Body of pancreas (tissue), 4 donors: ENCODE results near the gene ICE1.

Experiments used
- CTCF ChIP-seq, 7 experiments: fragments of 450-650 bp in 4 of 7; fragments of 200-600 bp in 3 of 7; sonication (generic) in 3 of 7; IDR thresholded peaks; one replicate each; pipeline ENCODE4 v1.5.1; 2016 to 2019; ENCODE audit warnings: antibody characterized with exemption in 7 of 7
- POLR2A ChIP-seq, 3 donors: fragments of 450-650 bp; IDR thresholded peaks; one replicate each; pipeline ENCODE4 v1.6.1; 2016; ENCODE audit warnings: antibody characterized with exemption in 3 of 3, mild to moderate bottlenecking in 2 of 3

GRCh38 chr5:5403741-5404140, 18.7 kb upstream of the ICE1 start:
- TF ChIP-seq CTCF (IDR thresholded peaks at IDR 0.05) (no peak), POLR2A (IDR thresholded peaks at IDR 0.05) (no peak)
